IMR-90 (cell line): Measurements from ENCODE around the gene EHBP1. TPM values are rescaled to one million over a fixed set of nuclear protein-coding genes. Genes with fewer than 3 reads are reported as not detected.

Source experiments
- ATAC-seq: fragments of 200-7000 bp; cut with Tn5 transposase; 2 replicates; pipeline ENCODE4 v1.9.1; 2020; ENCODE audit warnings: low read depth, mild to moderate bottlenecking, moderate library complexity
- BruUV-seq: library from RNA; stranded (reverse); fragments of 400-500 nt; replicated peaks from 2 replicates; lab custom pipeline; 2021; lab: Mats Ljungman, UMichigan
- CTCF ChIA-PET: fragments of 300-600 bp; formaldehyde crosslinking; extraction: SDS; loops from one replicate; lab custom pipeline; 2021; ENCODE audit warnings: antibody characterized with exemption; lab: Yijun Ruan, JAX
- POLR2A ChIA-PET: fragments of 300-600 bp; sonication (Branson Sonifier 250); formaldehyde crosslinking; loops from one replicate; lab custom pipeline; 2022; ENCODE audit warnings: antibody characterized with exemption; ENCODE audit not compliant: unreplicated experiment; lab: Charles Lee
- DNase-seq: peaks from one replicate; pipeline ENCODE4 v3.0.0; 2013
- H2AFZ ChIP-seq: replicated peaks from 2 replicates; pipeline ENCODE3; 2013; ENCODE audit warnings: low read length, mild to moderate bottlenecking; ENCODE audit not compliant: poor library complexity
- H2AK5ac ChIP-seq: 2 replicates; pipeline ENCODE4 v1.6.1; 2013; ENCODE audit warnings: low read depth, low read length, inconsistent platforms
- H2AK9ac ChIP-seq: replicated peaks from 2 replicates; pipeline ENCODE3; 2013; ENCODE audit warnings: mild to moderate bottlenecking, low read depth, low read length, moderate library complexity; ENCODE audit not compliant: poor library complexity
- H2BK120ac ChIP-seq: 2 replicates; pipeline ENCODE4 v1.6.1; 2013; ENCODE audit warnings: low read depth, low read length, inconsistent platforms
- H2BK15ac ChIP-seq: 3 replicates; pipeline ENCODE4 v1.6.1; 2013; ENCODE audit warnings: low read depth, low read length, inconsistent platforms
- H2BK20ac ChIP-seq: 2 replicates; pipeline ENCODE4 v1.6.1; 2013; ENCODE audit warnings: low read depth, mild to moderate bottlenecking, inconsistent platforms, low read length, moderate library complexity
- H2BK5ac ChIP-seq: 2 replicates; pipeline ENCODE4 v1.6.1; 2013; ENCODE audit warnings: mild to moderate bottlenecking, low read depth, low read length, inconsistent platforms; ENCODE audit not compliant: poor library complexity, severe bottlenecking
- H3K14ac ChIP-seq: replicated peaks from 2 replicates; pipeline ENCODE4 v1.6.1; 2013; ENCODE audit warnings: low read depth, low read length, inconsistent platforms
- H3K18ac ChIP-seq: 2 replicates; pipeline ENCODE4 v1.6.1; 2013; ENCODE audit warnings: low read depth, low read length, control low read depth
- H3K23ac ChIP-seq: 2 replicates; pipeline ENCODE4 v1.6.1; 2013; ENCODE audit warnings: low read depth, low read length, inconsistent platforms
- H3K27ac ChIP-seq: 2 replicates; pipeline ENCODE4 v1.5.1; 2013; ENCODE audit warnings: mild to moderate bottlenecking, control low read depth, low read length; ENCODE audit not compliant: insufficient read depth
- H3K27me3 ChIP-seq: 2 replicates; pipeline ENCODE4 v1.6.1; 2013; ENCODE audit warnings: low read length; ENCODE audit not compliant: control insufficient read depth, insufficient read depth
- H3K36me3 ChIP-seq: 2 replicates; pipeline ENCODE4 v1.6.1; 2013; ENCODE audit warnings: low read length, mixed read lengths; ENCODE audit not compliant: control insufficient read depth, insufficient read depth
- H3K4ac ChIP-seq: 2 replicates; pipeline ENCODE4 v1.6.1; 2013; ENCODE audit warnings: low read depth, low read length, inconsistent platforms
- H3K4me1 ChIP-seq: 2 replicates; pipeline ENCODE4 v1.6.1; 2013; ENCODE audit warnings: low read length, mixed read lengths; ENCODE audit not compliant: control insufficient read depth, insufficient read depth
- H3K4me2 ChIP-seq: 2 replicates; pipeline ENCODE4 v1.6.1; 2013; ENCODE audit warnings: low read depth, mild to moderate bottlenecking, control low read depth, low read length, moderate library complexity
- H3K4me3 ChIP-seq: 2 replicates; pipeline ENCODE4 v1.5.1; 2013; ENCODE audit warnings: low read depth, mild to moderate bottlenecking, control low read depth, low read length, moderate library complexity; ENCODE audit not compliant: insufficient read depth
- H3K56ac ChIP-seq: 2 replicates; pipeline ENCODE4 v1.6.1; 2013; ENCODE audit warnings: low read length, inconsistent platforms; ENCODE audit not compliant: insufficient read depth; ENCODE audit errors: extremely low read depth
- H3K79me1 ChIP-seq, 2 experiments: 2 replicates each; pipeline ENCODE4 v1.6.1; 2013; ENCODE audit warnings: low read length in 2 of 2, inconsistent platforms in 1 of 2, low read depth in 1 of 2
- H3K9ac ChIP-seq: 2 replicates; pipeline ENCODE4 v1.6.1; 2013; ENCODE audit warnings: low read depth, low read length, control low read depth
- H3K9me1 ChIP-seq: 2 replicates; pipeline ENCODE4 v1.6.1; 2013; ENCODE audit warnings: low read length, inconsistent platforms; ENCODE audit not compliant: insufficient read depth
- H3K9me3 ChIP-seq: 2 replicates; pipeline ENCODE4 v1.6.1; 2013; ENCODE audit warnings: low read length; ENCODE audit not compliant: control insufficient read depth, insufficient read depth
- H4K20me1 ChIP-seq: 2 replicates; pipeline ENCODE4 v1.6.1; 2013; ENCODE audit warnings: low read length, inconsistent platforms; ENCODE audit not compliant: insufficient read depth
- H4K5ac ChIP-seq: 2 replicates; pipeline ENCODE4 v1.6.1; 2013; ENCODE audit warnings: mild to moderate bottlenecking, low read depth, low read length, control low read depth
- H4K8ac ChIP-seq, 2 experiments: 2 replicates each; pipeline ENCODE4 v1.6.1; 2013; ENCODE audit warnings: low read depth in 2 of 2, low read length in 2 of 2, control low read depth in 1 of 2, inconsistent platforms in 1 of 2
- H4K91ac ChIP-seq: 2 replicates; pipeline ENCODE4 v1.6.1; 2013; ENCODE audit warnings: low read depth, low read length, inconsistent platforms; ENCODE audit not compliant: insufficient read depth
- BHLHE40 ChIP-seq: fragments of 150-350 bp; IDR thresholded peaks from 2 replicates; pipeline ENCODE4 v1.6.1; 2016; ENCODE audit warnings: mild to moderate bottlenecking, low read depth, low read length
- CEBPB ChIP-seq: IDR thresholded peaks from 2 replicates; pipeline ENCODE4 v1.6.1; 2012; ENCODE audit warnings: low read depth, low read length, improper control_type of control experiment
- CHD1 ChIP-seq: IDR thresholded peaks from 2 replicates; pipeline ENCODE4 v1.6.1; 2012; ENCODE audit warnings: low read depth, low read length, improper control_type of control experiment
- FOS ChIP-seq: fragments of 150-350 bp; IDR thresholded peaks from 2 replicates; pipeline ENCODE4 v1.6.1; 2016; ENCODE audit warnings: low read depth, low read length
- MAFK ChIP-seq: IDR thresholded peaks from 2 replicates; pipeline ENCODE4 v1.6.1; 2012; ENCODE audit warnings: low read depth, low read length, improper control_type of control experiment
- MAZ ChIP-seq: IDR thresholded peaks from 2 replicates; pipeline ENCODE4 v1.6.1; 2012; ENCODE audit warnings: low read depth, mild to moderate bottlenecking, low read length, improper control_type of control experiment, moderate library complexity, borderline replicate concordance
- MXI1 ChIP-seq: IDR thresholded peaks from 2 replicates; pipeline ENCODE4 v1.6.1; 2012; ENCODE audit warnings: low read depth, mild to moderate bottlenecking, low read length, moderate library complexity, borderline replicate concordance
- POLR2A ChIP-seq: IDR thresholded peaks from 2 replicates; pipeline ENCODE4 v1.6.1; 2012; ENCODE audit warnings: mild to moderate bottlenecking, low read depth, low read length
- RAD21 ChIP-seq: IDR thresholded peaks from 2 replicates; pipeline ENCODE4 v1.6.1; 2012; ENCODE audit warnings: low read length, improper control_type of control experiment
- RCOR1 ChIP-seq: IDR thresholded peaks from 2 replicates; pipeline ENCODE4 v1.6.1; 2012; ENCODE audit warnings: mild to moderate bottlenecking, low read length, improper control_type of control experiment; ENCODE audit not compliant: insufficient replicate concordance
- RFX5 ChIP-seq: IDR thresholded peaks from 2 replicates; pipeline ENCODE4 v1.8.0; 2012; ENCODE audit warnings: low read depth, mild to moderate bottlenecking, low read length, moderate library complexity
- SMC3 ChIP-seq: fragments of 150-350 bp; IDR thresholded peaks from 2 replicates; pipeline ENCODE4 v1.6.1; 2016; ENCODE audit warnings: low read depth, mild to moderate bottlenecking, antibody characterized with exemption, low read length, moderate library complexity
- WGBS, 2 experiments: methylation state at CpG; one replicate each; pipeline versions ENCODE4 v1.1.5 to v1.1.7; 2013; ENCODE audit warnings: missing lambda C conversion rate in 2 of 2; ENCODE audit not compliant: insufficient read length in 1 of 2; ENCODE audit errors: extremely low coverage in 2 of 2; 5-methylcytosine and 5-hydroxymethylcytosine counted together
- dilution Hi-C: fragments of 300-500 bp; cut with HindIII; formaldehyde crosslinking; loops from one replicate; pipeline ENCODE4 v1.14.3; 2018; ENCODE audit warnings: low sequenced_read_pairs; ENCODE audit not compliant: unreplicated experiment
- in situ Hi-C: fragments of 300-500 bp; cut with MboI; formaldehyde crosslinking; loops from 3 replicates; pipeline ENCODE4 v1.14.3; 2019; ENCODE audit warnings: low sequenced_read_pairs, inconsistent platforms, mixed read lengths
- intact Hi-C: fragments of 100-400 bp; cut with micrococcal nuclease; formaldehyde crosslinking; loops from 2 replicates; pipeline ENCODE4 v1.10.0; 2022
- polyA plus RNA-seq, 3 experiments: library from polyadenylated mRNA; depleted of rRNA; stranded (reverse); fragments of >200 nt; gene quantifications; 2 replicates each; pipeline ENCODE4 v1.2.3, GENCODE V29; 2012; ENCODE audit warnings: low replicate concordance in 1 of 3
- total RNA-seq: library from RNA; depleted of rRNA; stranded (reverse); fragments of >200 nt; gene quantifications from 2 replicates; pipeline ENCODE4 v1.2.3, GENCODE V29; 2012
- TF ChIP-seq, protein P1 (sequence below): conservative IDR thresholded peaks from 2 replicates; pipeline ENCODE4 v1.5.1; 2012; ENCODE audit warnings: mild to moderate bottlenecking, low read depth, low read length, improper control_type of control experiment
- TF ChIP-seq, protein P2 (sequence below): fragments of 150-350 bp; IDR thresholded peaks from 2 replicates; pipeline ENCODE4 v1.6.1; 2017; ENCODE audit warnings: mild to moderate bottlenecking, antibody characterized with exemption, low read length, low read depth
- TF ChIP-seq, protein P3 (sequence below): fragments of 150-350 bp; IDR thresholded peaks from 2 replicates; pipeline ENCODE4 v1.6.1; 2016; ENCODE audit warnings: low read depth, mild to moderate bottlenecking, low read length, moderate library complexity, borderline replicate concordance

EHBP1 gene
- total and polyA plus RNA-seq, 2 of the 4 experiments (the other 2 are of a cell fraction): 28.3 to 44.4 TPM

DNA sequence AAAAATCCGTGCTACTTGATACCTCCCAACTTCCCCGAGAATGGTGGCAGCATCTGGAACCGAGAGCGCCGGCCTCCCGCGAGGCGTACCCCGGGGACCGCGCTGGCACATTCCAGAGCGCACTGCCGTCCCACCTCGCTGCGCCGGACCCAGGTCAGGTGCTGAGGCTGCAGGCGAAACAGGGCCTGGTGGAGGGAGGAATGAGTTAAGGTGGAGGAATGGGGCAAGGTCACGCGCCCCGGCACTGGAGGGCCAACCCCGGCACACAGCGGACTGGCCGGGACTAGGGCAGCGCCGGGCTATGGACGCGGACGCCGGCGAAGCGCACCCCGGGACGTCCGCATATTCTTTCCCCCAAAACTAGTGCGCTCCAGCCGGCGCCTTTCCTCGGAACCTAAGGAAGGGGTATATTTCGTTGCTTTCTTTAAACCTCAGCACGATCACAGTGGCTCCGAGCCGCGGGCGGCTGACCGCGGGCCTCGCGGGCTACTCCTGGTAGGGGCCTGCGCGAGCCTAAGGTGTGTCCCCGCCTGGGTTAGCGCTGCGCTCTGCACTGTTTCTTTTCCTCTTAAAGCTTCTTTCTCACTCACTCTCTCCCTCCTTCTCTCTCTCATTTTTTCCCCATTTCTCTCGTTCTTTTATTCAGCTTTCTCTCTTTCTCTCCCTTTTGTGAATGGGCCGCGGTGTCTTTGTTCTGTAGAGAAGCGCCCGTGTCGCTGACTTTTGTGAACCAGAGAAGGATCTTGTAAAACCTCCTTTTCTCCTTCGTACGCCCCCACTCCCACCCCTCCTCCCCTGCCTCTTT, 343.1 kb downstream of the EHBP1 start:
- H4K20me1 ChIP-seq: peaks cover 9% of the 10 kb centered on the region; the same call in 1 of the 2 replicates
- peaks cover 58% of the 10 kb centered on the region for H3K27me3 ChIP-seq
- no peak overlapping the region for H4K5ac ChIP-seq
- dilution Hi-C loops: no loop called here
- no peak overlapping the region for H4K91ac ChIP-seq
- no peak overlapping the region for H3K56ac ChIP-seq
- H3K14ac ChIP-seq: no peak overlapping the region
- no peak overlapping the region for H2AK5ac ChIP-seq
- H3K4ac ChIP-seq: no peak overlapping the region
- H2AK9ac ChIP-seq: no peak overlapping the region
- no peaks in the 10 kb centered on the region for H3K79me1 ChIP-seq
- peaks cover 5% of the 10 kb centered on the region for H3K4me1 ChIP-seq
- H2BK5ac ChIP-seq: no peak overlapping the region
- H4K8ac ChIP-seq: no peak overlapping the region
- no peak overlapping the region for H2BK120ac ChIP-seq
- BruUV-seq: no TSS peak
- no peak overlapping the region for H2BK20ac ChIP-seq
- no peak overlapping the region for H3K4me3 ChIP-seq
- H3K4me2 ChIP-seq: no peak overlapping the region
- in situ Hi-C loops: loop anchor here (25.0 kb wide), 1 partner anchor 586 kb away; no protein-coding TSS in a partner anchor
- H3K9me3 ChIP-seq: peaks cover 30% of the 10 kb centered on the region
- H2AFZ ChIP-seq: peak overlapping the region; percentile 38
- DNase-seq (no peak), ATAC-seq (no peak)
- H3K9ac ChIP-seq: no peak overlapping the region
- H3K36me3 ChIP-seq: peaks cover 6% of the 10 kb centered on the region
- H2BK15ac ChIP-seq: no peak overlapping the region
- ChIA-PET CTCF (no interaction called here), POLR2A (no interaction called here)
- intact Hi-C loops: no loop called here
- H3K9me1 ChIP-seq: no peaks in the 10 kb centered on the region
- no peak overlapping the region for H3K18ac ChIP-seq
- no peak overlapping the region for H3K23ac ChIP-seq
- no peak overlapping the region for H3K27ac ChIP-seq
- 17 to 100% methylated on average over 1 to 16 of the region's 61 CpGs for WGBS, 2 experiments
- TF ChIP-seq SMC3: no peak
- TF ChIP-seq BHLHE40: no peak
- no peak for TF ChIP-seq MAFK
- TF ChIP-seq MAZ: no peak
- no peak for TF ChIP-seq POLR2A
- TF ChIP-seq, protein P1, sequence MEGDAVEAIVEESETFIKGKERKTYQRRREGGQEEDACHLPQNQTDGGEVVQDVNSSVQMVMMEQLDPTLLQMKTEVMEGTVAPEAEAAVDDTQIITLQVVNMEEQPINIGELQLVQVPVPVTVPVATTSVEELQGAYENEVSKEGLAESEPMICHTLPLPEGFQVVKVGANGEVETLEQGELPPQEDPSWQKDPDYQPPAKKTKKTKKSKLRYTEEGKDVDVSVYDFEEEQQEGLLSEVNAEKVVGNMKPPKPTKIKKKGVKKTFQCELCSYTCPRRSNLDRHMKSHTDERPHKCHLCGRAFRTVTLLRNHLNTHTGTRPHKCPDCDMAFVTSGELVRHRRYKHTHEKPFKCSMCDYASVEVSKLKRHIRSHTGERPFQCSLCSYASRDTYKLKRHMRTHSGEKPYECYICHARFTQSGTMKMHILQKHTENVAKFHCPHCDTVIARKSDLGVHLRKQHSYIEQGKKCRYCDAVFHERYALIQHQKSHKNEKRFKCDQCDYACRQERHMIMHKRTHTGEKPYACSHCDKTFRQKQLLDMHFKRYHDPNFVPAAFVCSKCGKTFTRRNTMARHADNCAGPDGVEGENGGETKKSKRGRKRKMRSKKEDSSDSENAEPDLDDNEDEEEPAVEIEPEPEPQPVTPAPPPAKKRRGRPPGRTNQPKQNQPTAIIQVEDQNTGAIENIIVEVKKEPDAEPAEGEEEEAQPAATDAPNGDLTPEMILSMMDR: no peak
- TF ChIP-seq CEBPB: no peak
- TF ChIP-seq CHD1: no peak
- no peak for TF ChIP-seq RCOR1
- TF ChIP-seq RAD21: no peak
- TF ChIP-seq MXI1: no peak
- TF ChIP-seq, protein P2, sequence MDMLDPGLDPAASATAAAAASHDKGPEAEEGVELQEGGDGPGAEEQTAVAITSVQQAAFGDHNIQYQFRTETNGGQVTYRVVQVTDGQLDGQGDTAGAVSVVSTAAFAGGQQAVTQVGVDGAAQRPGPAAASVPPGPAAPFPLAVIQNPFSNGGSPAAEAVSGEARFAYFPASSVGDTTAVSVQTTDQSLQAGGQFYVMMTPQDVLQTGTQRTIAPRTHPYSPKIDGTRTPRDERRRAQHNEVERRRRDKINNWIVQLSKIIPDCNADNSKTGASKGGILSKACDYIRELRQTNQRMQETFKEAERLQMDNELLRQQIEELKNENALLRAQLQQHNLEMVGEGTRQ: no peak
- no peak for TF ChIP-seq FOS
- TF ChIP-seq, protein P3, sequence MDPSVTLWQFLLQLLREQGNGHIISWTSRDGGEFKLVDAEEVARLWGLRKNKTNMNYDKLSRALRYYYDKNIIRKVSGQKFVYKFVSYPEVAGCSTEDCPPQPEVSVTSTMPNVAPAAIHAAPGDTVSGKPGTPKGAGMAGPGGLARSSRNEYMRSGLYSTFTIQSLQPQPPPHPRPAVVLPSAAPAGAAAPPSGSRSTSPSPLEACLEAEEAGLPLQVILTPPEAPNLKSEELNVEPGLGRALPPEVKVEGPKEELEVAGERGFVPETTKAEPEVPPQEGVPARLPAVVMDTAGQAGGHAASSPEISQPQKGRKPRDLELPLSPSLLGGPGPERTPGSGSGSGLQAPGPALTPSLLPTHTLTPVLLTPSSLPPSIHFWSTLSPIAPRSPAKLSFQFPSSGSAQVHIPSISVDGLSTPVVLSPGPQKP: no peak
- no peak for TF ChIP-seq RFX5
